Measurements from ENCODE around the gene DHTKD1. TPM values are rescaled to one million over a fixed set of nuclear protein-coding genes. Genes with fewer than 3 reads are reported as not detected.
"Not testable (repeated sequence)": the region's sequence is repeated elsewhere in the genome, so short reads cannot be mapped to it uniquely, and the experiment has no call there.

Gene DHTKD1
- total RNA-seq, 2 donors from 2014 or later, result 18.5 to 40.6 TPM

GRCh38 chr10:12081879-12082557 is 13.3 kb downstream of the DHTKD1 start:
- intact Hi-C loops (cut with DNase I), result no loop called here
- Histone ChIP-seq H3K9ac (ENCODE audit: low read depth in 2 of 2, low read length in 2 of 2) (no peak overlapping the region), H3K9me3 (no peaks in the 10 kb centered on the region), H3K4me3 (no peak overlapping the region), H3K27me3 (no peaks in the 10 kb centered on the region), H3K36me3 (no peaks in the 10 kb centered on the region), H3K4me1 (no peaks in the 10 kb centered on the region), H3K27ac (no peak overlapping the region)
- DNase-seq, result no peak
- no peak for TF ChIP-seq CTCF (IDR thresholded peaks at IDR 0.05)

- no peak for TF ChIP-seq CTCF (IDR thresholded peaks at IDR 0.05)
- H3K9me3 ChIP-seq, result no peaks in the 10 kb centered on the region
- no peak for DNase-seq
- H3K4me3 ChIP-seq, result no peak overlapping the region
- no peaks in the 10 kb centered on the region for H3K4me1 ChIP-seq
- H3K27me3 ChIP-seq, result no peaks in the 10 kb centered on the region
- peaks cover 9% of the 10 kb centered on the region for H3K36me3 ChIP-seq
- H3K9ac ChIP-seq (ENCODE audit: low read depth in 2 of 2, low read length in 2 of 2), result no peak overlapping the region
- H3K27ac ChIP-seq, result no peak overlapping the region
- intact Hi-C loops (cut with DNase I), result no loop called here
These were observed 20.2 kb downstream of the DHTKD1 start for GRCh38 chr10:12088919-12089318.

GRCh38 chr10:12091421-12091820 is 22.7 kb downstream of the DHTKD1 start:
- Histone ChIP-seq H3K27me3 (no peaks in the 10 kb centered on the region), H3K9me3 (no peaks in the 10 kb centered on the region), H3K4me1 (no peaks in the 10 kb centered on the region), H3K36me3 (peaks cover 9% of the 10 kb centered on the region), H3K4me3 (no peak overlapping the region), H3K9ac (ENCODE audit: low read depth in 2 of 2, low read length in 2 of 2) (no peak overlapping the region), H3K27ac (no peak overlapping the region)
- no peak for DNase-seq
- TF ChIP-seq CTCF (IDR thresholded peaks at IDR 0.05), result no peak
- intact Hi-C loops (cut with DNase I), result no loop called here

- H3K9me3 ChIP-seq; intact Hi-C loops (cut with DNase I); H3K4me3 ChIP-seq; DNase-seq; H3K36me3 ChIP-seq; H3K4me1 ChIP-seq; H3K9ac ChIP-seq (ENCODE audit: low read depth in 2 of 2, low read length in 2 of 2); H3K27me3 ChIP-seq: not testable (repeated sequence)
- H3K27ac ChIP-seq, result peak overlapping the region; percentile 12
These were observed 28.6 kb downstream of the DHTKD1 start for GRCh38 chr10:12097361-12097760.

- no peak for TF ChIP-seq CTCF (IDR thresholded peaks at IDR 0.05)
- Histone ChIP-seq H3K27ac (peak overlapping the region; percentile 12), H3K9me3 (no peaks in the 10 kb centered on the region)
These were observed 29.0 kb downstream of the DHTKD1 start for GRCh38 chr10:12097791-12098190.

GRCh38 chr10:12098966-12099365 is 30.2 kb downstream of the DHTKD1 start:
- Histone ChIP-seq H3K9ac (ENCODE audit: low read depth in 2 of 2, low read length in 2 of 2) (no peak overlapping the region), H3K27ac (no peak overlapping the region), H3K9me3 (no peaks in the 10 kb centered on the region), H3K36me3 (no peaks in the 10 kb centered on the region), H3K4me3 (no peak overlapping the region), H3K4me1 (no peaks in the 10 kb centered on the region), H3K27me3 (no peaks in the 10 kb centered on the region)
- no peak for DNase-seq
- no peak for TF ChIP-seq CTCF (IDR thresholded peaks at IDR 0.05)
- intact Hi-C loops (cut with DNase I), result no loop called here

More at GRCh38 chr10:12097791-12098190, 29.0 kb downstream of the DHTKD1 start:
- Histone ChIP-seq H3K4me1 (no peaks in the 10 kb centered on the region), H3K9ac (ENCODE audit: low read depth in 2 of 2, low read length in 2 of 2) (no peak overlapping the region), H3K27me3 (no peaks in the 10 kb centered on the region), H3K4me3 (no peak overlapping the region), H3K36me3 (no peaks in the 10 kb centered on the region)
- intact Hi-C loops (cut with DNase I), result no loop called here
- peak; percentile 42 for DNase-seq
